GM21723 (cell line): ENCODE data around the gene ZFHX3.

Experiments
- ATAC-seq: cut with Tn5 transposase; IDR thresholded peaks from one replicate; pipeline ENCODE4 v1.9.1; 2021; ENCODE audit warnings: mild to moderate bottlenecking, moderate library complexity; ENCODE audit not compliant: unreplicated experiment

The ZFHX3 gene

DNA sequence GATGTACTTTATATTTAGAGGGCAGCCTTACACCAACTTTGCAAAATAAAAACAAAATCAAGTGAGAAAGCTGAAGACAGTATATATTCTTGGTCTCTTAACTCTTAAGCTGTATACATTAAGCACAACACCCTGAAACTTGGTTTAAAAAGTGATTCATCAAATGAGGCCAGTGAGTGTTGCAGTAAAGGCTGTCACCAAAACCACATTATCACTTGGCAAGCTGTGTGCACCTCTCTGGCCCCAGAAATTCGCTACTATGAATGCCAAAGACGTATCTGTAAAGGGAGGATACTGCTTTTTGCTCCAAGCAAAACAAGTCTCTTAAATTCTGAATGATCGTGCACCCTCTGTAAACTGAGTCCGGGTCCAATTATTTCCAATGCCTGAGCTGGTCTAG lies 163.9 kb downstream of the ZFHX3 start:
- no peak for ATAC-seq

DNA sequence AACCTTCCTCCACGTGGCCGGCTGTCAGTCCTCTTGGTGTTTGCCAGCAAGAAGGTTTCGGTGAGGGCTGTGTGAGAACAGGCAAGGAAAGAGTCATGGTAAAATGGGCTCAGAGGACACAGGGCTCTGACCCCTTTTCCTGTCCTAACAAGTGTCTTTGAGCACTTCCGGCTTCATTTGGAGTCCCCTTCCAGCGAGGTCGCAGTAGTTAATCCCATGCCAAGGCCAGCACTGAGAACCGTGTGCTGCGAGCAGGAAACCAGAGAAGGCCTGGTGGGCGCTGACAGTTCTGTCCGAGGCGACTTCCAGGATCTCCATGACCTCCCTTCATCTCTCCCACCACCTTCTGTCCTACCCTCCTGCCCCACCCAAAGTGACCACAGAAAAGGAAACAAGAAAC lies 168.1 kb downstream of the ZFHX3 start:
- no peak for ATAC-seq

DNA sequence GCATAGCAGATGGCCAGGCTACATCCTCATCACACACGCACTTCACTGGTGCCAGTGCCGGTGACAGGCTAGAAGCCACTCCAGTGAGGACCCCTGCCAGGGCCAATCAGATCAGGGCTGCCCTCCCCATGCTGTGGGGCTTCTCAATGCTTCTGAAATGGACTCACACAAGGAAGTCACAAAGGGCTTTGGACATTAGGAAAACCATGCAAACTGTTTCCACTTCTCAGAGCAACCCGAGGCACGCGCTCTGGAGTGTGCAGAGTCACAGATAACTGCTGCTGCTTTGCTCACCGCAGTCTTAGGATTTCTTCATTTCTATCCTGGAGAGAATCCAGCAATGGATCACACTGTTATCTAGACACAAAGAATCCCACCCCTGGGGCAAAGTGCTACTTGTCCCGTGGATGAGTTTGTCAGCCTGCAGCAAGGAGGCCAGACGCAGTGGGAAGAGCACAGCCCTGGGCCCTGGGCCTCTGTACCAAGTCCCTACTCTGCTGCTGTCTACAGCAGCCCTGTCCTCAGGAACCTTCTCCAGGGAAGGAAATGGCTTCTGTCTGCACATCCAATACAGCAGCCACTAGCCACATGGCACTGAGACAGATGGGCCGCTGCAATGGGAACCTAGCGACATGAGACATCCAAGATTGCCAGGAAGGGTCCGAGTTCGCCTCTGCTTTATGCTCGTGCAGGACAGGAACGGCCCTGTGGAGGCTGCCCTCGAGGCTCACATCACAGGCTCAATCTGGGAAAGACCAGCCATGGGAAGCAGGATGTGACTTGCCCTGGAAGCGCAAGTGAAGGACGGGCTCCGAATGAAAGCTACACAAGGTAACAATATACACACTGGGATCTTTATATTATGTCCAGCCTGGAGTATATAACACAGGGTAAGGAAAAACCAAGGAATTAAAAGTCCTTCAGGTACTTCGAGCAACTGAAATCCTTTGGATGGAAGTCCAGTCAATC lies 169.3 kb downstream of the ZFHX3 start:
- ATAC-seq, result no peak

DNA sequence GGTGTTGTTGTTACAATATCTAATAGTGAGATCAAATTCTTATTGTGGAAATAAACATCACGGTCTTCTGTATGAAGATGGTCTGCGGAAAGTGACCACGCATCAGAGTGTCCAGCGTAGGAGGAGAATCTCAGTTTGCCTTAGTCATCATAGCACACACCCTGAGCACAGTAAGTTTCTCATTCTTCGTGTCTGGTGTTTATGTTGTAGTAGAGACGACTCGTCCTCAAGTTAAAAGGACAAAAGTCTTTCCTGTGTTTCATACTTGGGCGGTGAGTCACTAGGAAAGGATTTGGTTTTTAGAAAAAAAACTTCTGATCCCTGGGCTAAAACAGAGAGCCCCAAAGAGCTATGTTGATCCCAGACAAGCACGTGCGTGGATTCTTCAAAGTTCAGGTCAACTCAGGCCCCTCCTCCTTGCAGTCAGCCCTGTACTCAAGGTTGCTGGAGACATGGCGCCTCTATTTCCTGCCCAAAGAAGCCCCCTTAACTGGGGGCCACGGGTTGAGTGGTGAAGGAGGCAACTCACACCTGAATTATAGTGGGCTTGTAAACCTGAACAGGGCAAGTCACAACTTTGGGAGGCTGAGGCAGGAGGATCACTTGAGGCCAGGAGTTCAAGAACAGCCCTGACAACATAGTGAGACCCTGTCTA lies 170.4 kb downstream of the ZFHX3 start:
- no peak for ATAC-seq

GRCh38 chr16:72876981-72877373 lies 171.0 kb downstream of the ZFHX3 start:
- no peak for ATAC-seq

DNA sequence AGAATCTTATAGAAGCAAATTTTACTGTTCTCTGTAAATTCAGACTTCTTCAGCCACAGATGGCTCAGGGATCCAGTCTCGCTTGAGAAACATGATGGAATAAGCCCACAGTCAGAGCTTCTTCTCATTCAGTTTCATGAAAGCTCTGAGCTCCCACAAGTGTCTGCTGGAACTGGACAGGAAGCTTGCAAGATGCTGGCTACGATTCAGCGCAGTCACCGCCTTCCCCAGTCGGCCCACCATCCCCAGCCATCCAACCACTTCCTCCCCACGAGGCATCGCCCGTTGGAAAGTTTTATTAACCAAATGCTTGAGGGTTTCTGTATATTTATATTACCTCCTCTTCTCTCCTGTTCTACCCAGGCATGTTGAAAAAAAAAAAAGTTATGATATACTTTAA lies 171.7 kb downstream of the ZFHX3 start:
- ATAC-seq, result no peak

DNA sequence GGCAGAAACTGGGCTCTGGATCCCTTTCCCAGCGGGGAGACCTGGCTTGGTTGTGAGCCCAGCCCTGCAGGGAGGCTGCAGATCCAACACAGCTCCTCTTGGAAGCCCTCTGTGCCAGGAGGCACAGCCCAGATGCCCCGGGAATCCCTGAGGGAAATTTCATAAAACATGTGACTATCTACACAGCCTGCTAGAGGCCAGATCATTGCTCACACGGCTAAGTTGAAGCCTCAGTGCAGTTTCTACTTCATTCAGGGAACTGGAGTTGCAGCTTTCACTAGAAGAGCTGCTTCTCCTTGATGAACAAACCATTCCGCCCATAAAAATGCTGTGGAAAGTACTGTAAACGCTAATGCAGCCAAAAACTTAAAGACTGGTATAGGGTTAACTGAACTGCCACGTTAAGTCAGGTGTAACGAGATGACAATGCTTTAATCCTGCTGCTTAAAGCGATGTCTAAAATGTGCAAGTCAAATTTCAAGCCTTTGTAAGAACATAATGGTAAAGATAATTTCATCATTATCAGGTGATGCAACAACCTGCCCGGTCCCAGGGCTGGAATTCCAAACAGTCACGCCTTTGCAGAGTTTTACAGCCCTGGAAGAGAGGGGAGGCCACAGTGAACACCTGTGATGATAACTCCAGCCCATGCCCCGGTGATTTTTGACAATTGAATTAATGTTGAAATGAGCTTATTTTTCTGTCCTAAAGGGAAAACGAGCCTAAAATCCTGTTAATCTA lies 172.5 kb downstream of the ZFHX3 start:
- ATAC-seq, result no peak

DNA sequence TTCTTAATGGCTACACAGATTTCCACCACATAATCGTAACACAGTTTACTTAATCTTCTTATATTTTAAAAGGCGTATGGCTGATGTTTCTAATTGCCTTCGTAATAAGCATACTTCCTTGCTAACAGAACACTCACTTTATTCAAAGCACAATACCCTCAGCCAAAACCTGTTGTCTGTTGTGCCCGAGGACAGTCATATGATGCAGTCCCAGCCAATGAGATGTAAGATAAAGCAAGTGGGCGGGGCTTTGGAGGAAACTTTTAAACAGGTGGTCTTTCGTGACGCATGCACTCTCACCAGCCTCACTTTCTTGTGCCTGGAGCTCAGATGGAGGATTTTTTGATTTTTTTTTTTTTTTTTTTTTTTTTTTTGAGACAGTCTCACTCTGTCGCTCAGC lies 174.1 kb downstream of the ZFHX3 start:
- ATAC-seq, result no peak

- ATAC-seq, result no peak
Observed at GRCh38 chr16:72873044-72873443, 174.9 kb downstream of the ZFHX3 start.

DNA sequence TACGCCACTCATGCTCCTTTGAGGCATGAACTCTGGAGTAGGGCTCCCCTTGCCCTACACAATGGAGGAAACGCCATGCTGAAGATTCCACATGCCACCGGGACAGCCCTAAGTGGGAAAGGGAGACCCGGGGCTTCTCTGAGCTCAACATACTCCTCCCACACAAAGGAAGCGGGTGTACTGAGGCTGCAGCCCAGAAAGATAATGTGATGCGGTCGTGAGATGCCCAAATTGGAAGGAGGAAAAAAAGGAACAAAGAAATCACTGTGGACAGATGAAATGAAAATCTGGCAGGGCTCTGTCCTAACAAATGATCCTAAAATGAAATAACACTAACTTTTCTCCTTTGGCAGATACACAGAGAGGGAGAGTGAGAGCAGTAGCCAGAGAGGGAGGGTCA lies 182.1 kb downstream of the ZFHX3 start:
- no peak for ATAC-seq

DNA sequence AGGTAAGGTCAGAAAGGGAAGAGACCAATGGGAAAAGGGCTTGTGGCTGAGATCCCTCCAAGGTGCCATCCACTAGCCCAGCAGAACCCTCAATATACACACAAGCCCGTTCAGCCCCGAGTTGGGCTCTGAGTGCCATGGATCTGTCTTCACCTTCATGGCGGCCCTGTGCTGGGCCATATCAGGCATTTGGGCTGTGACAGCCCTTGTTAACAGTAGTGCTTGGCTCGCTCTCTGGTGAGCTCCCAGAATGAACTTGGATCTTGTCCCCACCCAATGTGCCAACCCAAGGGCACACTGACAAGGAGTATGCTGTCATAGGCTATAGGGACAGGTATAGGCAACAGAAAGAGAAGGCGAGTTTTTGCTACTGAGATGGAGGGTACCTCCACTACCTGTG lies 182.7 kb downstream of the ZFHX3 start:
- no peak for ATAC-seq

DNA sequence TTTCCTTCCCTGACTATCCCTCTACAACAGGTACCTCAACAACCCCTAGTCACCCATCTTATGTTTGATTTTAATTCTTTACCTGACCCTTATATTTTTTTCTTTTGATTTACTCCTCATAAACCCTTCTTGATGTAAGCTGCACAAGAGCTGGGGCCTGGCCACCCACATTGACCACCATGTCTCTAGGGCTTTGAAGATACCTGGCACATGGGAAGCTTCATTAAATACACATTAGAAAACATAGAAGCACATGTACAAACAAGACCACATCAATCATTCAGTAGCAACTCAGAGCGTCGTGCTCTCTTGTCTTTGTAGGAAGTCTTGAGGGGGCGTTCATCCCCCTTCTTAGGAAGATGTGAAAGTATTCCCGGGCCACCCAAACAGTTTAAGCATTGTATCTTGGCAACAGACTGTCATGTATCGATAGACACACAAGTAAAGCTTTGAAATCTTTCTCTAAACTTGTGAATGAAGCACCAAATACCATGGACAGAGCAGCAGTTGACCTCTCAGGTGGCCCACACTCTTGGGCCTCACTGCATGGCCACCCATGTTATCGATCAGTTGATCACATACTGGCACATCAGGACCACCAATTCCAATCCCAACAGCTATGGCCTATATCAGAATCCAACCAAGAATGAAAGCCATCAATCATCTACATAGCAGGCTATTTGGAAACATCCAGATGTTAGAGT lies 183.6 kb downstream of the ZFHX3 start:
- ATAC-seq, result no peak

- ATAC-seq, result no peak
Observed at GRCh38 chr16:72862090-72862489, 185.8 kb downstream of the ZFHX3 start.

- no peak for ATAC-seq
Observed at GRCh38 chr16:72860726-72861562, 187.0 kb downstream of the ZFHX3 start.

DNA sequence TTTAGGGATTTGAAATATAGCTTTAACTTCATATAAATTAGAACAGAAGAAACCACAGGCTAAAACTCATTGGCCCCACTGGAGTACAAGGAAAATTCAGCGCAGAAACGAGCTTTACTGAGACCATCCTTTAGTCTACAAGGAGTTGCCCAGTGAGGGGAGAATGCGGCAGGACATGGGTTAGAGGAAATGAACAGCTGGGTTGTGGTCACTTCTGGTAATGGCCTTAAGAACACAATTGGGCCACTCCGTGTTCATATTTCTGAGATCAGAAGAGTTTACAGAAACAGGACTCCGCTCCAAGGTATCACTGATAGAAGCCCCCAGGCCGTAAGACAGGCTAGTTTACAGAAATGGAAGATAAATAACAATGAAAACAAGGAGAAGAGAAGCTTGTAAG lies 188.3 kb downstream of the ZFHX3 start:
- no peak for ATAC-seq

GRCh38 chr16:72858665-72859493 lies 189.0 kb downstream of the ZFHX3 start:
- ATAC-seq, result no peak

DNA sequence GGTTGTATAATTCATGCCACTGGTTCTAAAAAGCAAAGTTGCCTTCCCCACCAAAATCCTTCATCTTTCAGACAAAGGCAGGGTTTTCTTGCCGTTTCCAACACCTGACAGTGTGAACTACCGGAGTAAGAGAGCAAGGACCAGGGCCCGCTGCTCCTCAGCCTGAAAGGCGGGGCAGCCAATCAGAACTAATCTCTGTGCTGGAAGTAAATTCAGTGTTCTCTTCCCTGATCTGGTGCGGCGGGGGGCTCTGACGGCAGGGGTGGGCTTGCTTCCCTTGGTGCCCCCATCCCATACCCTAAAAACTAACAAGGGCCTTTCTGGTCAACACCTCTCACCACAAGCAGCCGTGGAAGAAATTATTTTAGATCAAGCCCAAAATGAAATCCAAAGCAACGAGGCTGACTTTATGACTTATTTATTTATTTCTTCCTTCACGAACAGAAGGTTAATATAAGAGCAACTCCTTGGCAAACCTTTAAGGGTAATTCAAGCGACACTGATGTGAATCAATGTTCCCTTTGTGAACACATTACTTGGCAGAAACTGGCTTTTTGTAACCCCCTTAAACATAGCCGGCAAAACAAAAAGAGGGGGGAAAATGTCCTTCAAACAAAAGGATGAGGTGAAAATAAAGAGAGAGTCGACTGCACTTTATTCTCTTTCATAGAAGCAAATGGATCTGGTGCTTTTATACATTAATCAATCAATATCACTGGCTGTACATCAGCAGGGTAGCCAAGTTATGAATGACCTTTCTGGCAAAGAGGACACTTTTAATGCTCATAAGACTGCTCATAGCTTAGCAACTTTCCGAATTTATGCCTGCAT lies 189.9 kb downstream of the ZFHX3 start:
- no peak for ATAC-seq

DNA sequence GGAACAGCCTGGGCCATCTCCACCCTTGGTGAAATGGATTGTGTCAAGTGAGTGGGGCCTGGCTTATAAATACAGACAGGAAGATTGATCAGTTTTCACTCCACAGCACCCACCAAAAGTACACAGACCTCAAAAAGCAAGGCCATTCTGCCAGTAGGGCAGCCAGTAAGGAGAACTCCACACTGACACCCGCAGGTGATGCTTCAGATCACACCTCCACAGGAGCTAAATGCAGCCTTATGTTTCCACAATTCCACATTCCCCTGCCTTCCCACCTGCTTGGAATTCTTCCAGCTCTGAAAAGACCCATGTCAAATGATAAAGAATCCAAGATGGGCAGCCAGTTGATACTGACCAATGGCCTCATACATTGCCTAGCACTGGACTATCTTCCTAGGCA lies 191.1 kb downstream of the ZFHX3 start:
- no peak for ATAC-seq
